ENCODE results near the gene TYMS. TPM values are rescaled to one million over a fixed set of nuclear protein-coding genes. Genes with fewer than 3 reads are reported as not detected.

TYMS gene
- total and polyA plus RNA-seq, 9 of the 15 experiments (the other 6 are each of a cell fraction or from before 2014, with no cell fraction given) = 69.1 to 409 (median 175) TPM

DNA sequence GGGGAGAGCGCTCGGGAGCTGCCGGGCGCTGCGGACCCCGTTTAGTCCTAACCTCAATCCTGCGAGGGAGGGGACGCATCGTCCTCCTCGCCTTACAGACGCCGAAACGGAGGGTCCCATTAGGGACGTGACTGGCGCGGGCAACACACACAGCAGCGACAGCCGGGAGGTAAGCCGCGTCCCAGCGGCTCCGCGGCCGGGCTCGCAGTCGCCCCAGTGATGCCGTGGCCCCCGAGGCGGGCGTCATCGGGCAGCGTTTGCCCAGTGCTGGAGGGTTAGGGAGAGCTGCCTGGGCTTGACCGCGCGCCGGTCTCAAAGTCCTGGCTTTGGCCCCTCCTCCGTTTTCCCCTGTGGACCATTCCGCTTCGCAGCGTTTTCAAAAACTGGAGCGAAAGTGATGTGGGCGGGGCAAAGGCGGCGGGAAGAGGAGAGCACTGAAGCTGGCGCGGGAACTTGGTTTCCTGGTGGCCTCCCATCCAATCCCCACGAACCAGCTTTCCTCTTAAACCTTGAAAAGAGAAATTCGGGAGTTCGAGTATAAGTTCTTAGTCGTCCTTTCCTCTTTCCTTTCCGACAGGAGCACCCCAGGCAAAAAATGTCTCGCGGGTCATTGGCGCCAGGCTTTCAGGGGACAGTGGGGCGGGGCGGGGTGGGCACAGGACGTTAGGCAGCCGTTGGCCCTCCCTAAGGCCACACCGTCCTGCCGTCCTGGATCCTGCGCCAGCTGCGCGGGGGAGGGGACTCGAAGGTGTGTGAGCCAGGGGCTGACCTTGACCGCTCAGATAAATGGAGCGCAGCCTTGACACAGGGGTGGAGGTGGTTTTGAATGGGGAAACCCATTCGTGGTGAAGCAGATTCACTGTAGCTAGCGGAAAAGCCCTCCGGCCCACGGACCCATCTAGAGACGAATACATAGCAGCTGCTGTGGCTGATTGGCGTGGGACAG, 821 bp downstream of the TYMS start (continued):
- TF ChIP-seq ZNF41 (CRISPR knock-in tag; conservative IDR thresholded peaks at IDR 0.05) (no peak), ZNF589 (CRISPR knock-in tag; IDR thresholded peaks at IDR 0.05; ENCODE audit: low read depth) (peak; percentile 60; the same call in 1 of the 2 replicates), ZKSCAN1 (IDR thresholded peaks at IDR 0.05; ENCODE audit: low read depth, low read length) (no peak), ZNF274 (IDR thresholded peaks at IDR 0.05; ENCODE audit: borderline replicate concordance, low read depth, low read length) (no peak), SP1 (CRISPR knock-in tag; IDR thresholded peaks at IDR 0.05) (peak; percentile 67), RBM22 (IDR thresholded peaks at IDR 0.05; ENCODE audit: low read depth, low read length, poor library complexity, severe bottlenecking) (no peak), BHLHE40 (IDR thresholded peaks at IDR 0.05; ENCODE audit: low read length) (peak; percentile 28; the same call in 1 of the 2 replicates), JUN (IDR thresholded peaks at IDR 0.05; ENCODE audit: borderline replicate concordance, low read depth, low read length) (peak; percentile 45; the same call in 1 of the 2 replicates), JUN (CRISPR knock-in tag; IDR thresholded peaks at IDR 0.05; ENCODE audit: borderline replicate concordance) (no peak), SMARCB1 (IDR thresholded peaks at IDR 0.05; ENCODE audit: insufficient read length, low read depth) (no peak), POLR2A (conservative IDR thresholded peaks at IDR 0.05) (peak; percentile 95), EGR1 (conservative IDR thresholded peaks at IDR 0.05) (peak; percentile 27; the same call in 1 of the 2 replicates), MTA1 (IDR thresholded peaks at IDR 0.05; ENCODE audit: borderline replicate concordance) (peak; percentile 89)
- TF ChIP-seq, protein P1, sequence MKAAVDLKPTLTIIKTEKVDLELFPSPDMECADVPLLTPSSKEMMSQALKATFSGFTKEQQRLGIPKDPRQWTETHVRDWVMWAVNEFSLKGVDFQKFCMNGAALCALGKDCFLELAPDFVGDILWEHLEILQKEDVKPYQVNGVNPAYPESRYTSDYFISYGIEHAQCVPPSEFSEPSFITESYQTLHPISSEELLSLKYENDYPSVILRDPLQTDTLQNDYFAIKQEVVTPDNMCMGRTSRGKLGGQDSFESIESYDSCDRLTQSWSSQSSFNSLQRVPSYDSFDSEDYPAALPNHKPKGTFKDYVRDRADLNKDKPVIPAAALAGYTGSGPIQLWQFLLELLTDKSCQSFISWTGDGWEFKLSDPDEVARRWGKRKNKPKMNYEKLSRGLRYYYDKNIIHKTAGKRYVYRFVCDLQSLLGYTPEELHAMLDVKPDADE (conservative IDR thresholded peaks at IDR 0.05; ENCODE audit: control insufficient read depth, low read depth, low read length) = peak; percentile 5
- TF ChIP-seq, protein P2, sequence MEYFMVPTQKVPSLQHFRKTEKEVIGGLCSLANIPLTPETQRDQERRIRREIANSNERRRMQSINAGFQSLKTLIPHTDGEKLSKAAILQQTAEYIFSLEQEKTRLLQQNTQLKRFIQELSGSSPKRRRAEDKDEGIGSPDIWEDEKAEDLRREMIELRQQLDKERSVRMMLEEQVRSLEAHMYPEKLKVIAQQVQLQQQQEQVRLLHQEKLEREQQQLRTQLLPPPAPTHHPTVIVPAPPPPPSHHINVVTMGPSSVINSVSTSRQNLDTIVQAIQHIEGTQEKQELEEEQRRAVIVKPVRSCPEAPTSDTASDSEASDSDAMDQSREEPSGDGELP (CRISPR knock-in tag; IDR thresholded peaks at IDR 0.05; ENCODE audit: borderline replicate concordance) = peak; percentile 79
- TF ChIP-seq, protein P3, sequence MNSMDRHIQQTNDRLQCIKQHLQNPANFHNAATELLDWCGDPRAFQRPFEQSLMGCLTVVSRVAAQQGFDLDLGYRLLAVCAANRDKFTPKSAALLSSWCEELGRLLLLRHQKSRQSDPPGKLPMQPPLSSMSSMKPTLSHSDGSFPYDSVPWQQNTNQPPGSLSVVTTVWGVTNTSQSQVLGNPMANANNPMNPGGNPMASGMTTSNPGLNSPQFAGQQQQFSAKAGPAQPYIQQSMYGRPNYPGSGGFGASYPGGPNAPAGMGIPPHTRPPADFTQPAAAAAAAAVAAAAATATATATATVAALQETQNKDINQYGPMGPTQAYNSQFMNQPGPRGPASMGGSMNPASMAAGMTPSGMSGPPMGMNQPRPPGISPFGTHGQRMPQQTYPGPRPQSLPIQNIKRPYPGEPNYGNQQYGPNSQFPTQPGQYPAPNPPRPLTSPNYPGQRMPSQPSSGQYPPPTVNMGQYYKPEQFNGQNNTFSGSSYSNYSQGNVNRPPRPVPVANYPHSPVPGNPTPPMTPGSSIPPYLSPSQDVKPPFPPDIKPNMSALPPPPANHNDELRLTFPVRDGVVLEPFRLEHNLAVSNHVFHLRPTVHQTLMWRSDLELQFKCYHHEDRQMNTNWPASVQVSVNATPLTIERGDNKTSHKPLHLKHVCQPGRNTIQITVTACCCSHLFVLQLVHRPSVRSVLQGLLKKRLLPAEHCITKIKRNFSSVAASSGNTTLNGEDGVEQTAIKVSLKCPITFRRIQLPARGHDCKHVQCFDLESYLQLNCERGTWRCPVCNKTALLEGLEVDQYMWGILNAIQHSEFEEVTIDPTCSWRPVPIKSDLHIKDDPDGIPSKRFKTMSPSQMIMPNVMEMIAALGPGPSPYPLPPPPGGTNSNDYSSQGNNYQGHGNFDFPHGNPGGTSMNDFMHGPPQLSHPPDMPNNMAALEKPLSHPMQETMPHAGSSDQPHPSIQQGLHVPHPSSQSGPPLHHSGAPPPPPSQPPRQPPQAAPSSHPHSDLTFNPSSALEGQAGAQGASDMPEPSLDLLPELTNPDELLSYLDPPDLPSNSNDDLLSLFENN (IDR thresholded peaks at IDR 0.05; ENCODE audit: low read depth in 2 of 2, low read length in 2 of 2) = peak in 1 of 2 experiments; percentile 57; a peak in 2 of 4 replicates
- TF ChIP-seq, protein P4, sequence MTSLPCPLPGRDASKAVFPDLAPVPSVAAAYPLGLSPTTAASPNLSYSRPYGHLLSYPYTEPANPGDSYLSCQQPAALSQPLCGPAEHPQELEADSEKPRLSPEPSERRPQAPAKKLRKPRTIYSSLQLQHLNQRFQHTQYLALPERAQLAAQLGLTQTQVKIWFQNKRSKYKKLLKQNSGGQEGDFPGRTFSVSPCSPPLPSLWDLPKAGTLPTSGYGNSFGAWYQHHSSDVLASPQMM (CRISPR knock-in tag; IDR thresholded peaks at IDR 0.05) = no peak
- TF ChIP-seq, protein P5, sequence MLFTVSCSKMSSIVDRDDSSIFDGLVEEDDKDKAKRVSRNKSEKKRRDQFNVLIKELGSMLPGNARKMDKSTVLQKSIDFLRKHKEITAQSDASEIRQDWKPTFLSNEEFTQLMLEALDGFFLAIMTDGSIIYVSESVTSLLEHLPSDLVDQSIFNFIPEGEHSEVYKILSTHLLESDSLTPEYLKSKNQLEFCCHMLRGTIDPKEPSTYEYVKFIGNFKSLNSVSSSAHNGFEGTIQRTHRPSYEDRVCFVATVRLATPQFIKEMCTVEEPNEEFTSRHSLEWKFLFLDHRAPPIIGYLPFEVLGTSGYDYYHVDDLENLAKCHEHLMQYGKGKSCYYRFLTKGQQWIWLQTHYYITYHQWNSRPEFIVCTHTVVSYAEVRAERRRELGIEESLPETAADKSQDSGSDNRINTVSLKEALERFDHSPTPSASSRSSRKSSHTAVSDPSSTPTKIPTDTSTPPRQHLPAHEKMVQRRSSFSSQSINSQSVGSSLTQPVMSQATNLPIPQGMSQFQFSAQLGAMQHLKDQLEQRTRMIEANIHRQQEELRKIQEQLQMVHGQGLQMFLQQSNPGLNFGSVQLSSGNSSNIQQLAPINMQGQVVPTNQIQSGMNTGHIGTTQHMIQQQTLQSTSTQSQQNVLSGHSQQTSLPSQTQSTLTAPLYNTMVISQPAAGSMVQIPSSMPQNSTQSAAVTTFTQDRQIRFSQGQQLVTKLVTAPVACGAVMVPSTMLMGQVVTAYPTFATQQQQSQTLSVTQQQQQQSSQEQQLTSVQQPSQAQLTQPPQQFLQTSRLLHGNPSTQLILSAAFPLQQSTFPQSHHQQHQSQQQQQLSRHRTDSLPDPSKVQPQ (CRISPR knock-in tag; IDR thresholded peaks at IDR 0.05; ENCODE audit: borderline replicate concordance) = no peak
